Right atrium auricular region (tissue), 2 donors: ENCODE measurements around the gene PCARE. TPM values are rescaled to one million over a fixed set of nuclear protein-coding genes. Genes with fewer than 3 reads are reported as not detected.
A peak's percentile ranks its signal among the peaks of the same experiment; 100 is the strongest.

Source experiments
- DNase-seq: peaks from one replicate; pipeline ENCODE4 v3.0.0-alpha.2; 2019; ENCODE audit warnings: low spot score
- H3K27ac ChIP-seq, 2 donors: fragments of 200-600 bp; sonication (generic); 1 replicate in 1 of 2; 2 replicates in 1 of 2; pipeline ENCODE4 v1.5.1; 2016 to 2019
- H3K27me3 ChIP-seq, 2 donors: fragments of 200-600 bp; sonication (generic); one replicate each; pipeline versions ENCODE4 v1.5.1 to v1.6.0; 2017 to 2019
- H3K36me3 ChIP-seq: fragments of 200-600 bp; sonication (generic); one replicate; pipeline ENCODE4 v1.5.1; 2016
- H3K4me1 ChIP-seq, 2 donors: fragments of 200-600 bp; sonication (generic); one replicate each; pipeline versions ENCODE4 v1.5.1 to v1.6.0; 2017 to 2019
- H3K4me3 ChIP-seq, 2 donors: fragments of 200-600 bp; sonication (generic); 1 replicate in 1 of 2; 2 replicates in 1 of 2; pipeline ENCODE4 v1.5.1; 2017 to 2019; ENCODE audit warnings: mild to moderate bottlenecking in 1 of 2, moderate library complexity in 1 of 2
- H3K9me3 ChIP-seq, 2 donors: fragments of 200-600 bp; sonication (generic); one replicate each; pipeline ENCODE4 v1.5.1; 2019
- CTCF ChIP-seq, 2 donors: fragments of 200-600 bp; sonication (generic); IDR thresholded peaks; one replicate each; pipeline ENCODE4 v1.5.1; 2019; ENCODE audit warnings: antibody characterized with exemption in 2 of 2
- total RNA-seq, 2 donors: library from RNA; depleted of rRNA; stranded (reverse); fragments of >200 nt; gene quantifications; one replicate each; pipeline ENCODE4 v1.1.0, GENCODE V29; 2016

Gene PCARE
- total RNA-seq, 2 donors from 2014 or later = 0.79 to 2.2 TPM

- DNase-seq = peak; percentile 84
These were observed 41.8 kb upstream of the PCARE start for GRCh38 chr2:29115797-29116781.

GRCh38 chr2:29114946-29115609 lies 40.8 kb upstream of the PCARE start, which contains the start of gene CLIP4:
TSS of gene CLIP4 (plus strand) at chr2:29115415. CDS start at chr2:29121389, 5,974 bp downstream.
- Histone ChIP-seq H3K9me3 (no peaks in the 10 kb centered on the region), H3K27me3 (no peaks in the 10 kb centered on the region), H3K27ac (peak within 1 kb of the TSS; percentile 94 to 97), H3K4me3 (peak within 1 kb of the TSS; percentile 50 to 77), H3K4me1 (peaks cover 0 to 31% of the 10 kb centered on the region in 2 donors), H3K36me3 (no peaks in the 10 kb centered on the region)
- peak; percentile 70 for DNase-seq
- TF ChIP-seq CTCF (IDR thresholded peaks at IDR 0.05) = no peak

More at GRCh38 chr2:29115797-29116781, 41.8 kb upstream of the PCARE start:
- Histone ChIP-seq H3K9me3 (no peaks in the 10 kb centered on the region), H3K36me3 (no peaks in the 10 kb centered on the region), H3K27ac (peak overlapping the region; percentile 94 to 97), H3K27me3 (no peaks in the 10 kb centered on the region), H3K4me1 (peaks cover 0 to 38% of the 10 kb centered on the region in 2 donors), H3K4me3 (peak overlapping the region; percentile 50 to 77)
- no peak for TF ChIP-seq CTCF (IDR thresholded peaks at IDR 0.05)

- Histone ChIP-seq H3K4me3 (peak overlapping the region; percentile 50 to 77), H3K9me3 (no peaks in the 10 kb centered on the region), H3K27ac (peak overlapping the region; percentile 94 to 97), H3K36me3 (no peaks in the 10 kb centered on the region), H3K27me3 (no peaks in the 10 kb centered on the region), H3K4me1 (peaks cover 0 to 30% of the 10 kb centered on the region in 2 donors)
- no peak for TF ChIP-seq CTCF (IDR thresholded peaks at IDR 0.05)
- DNase-seq = no peak
These were observed 40.2 kb upstream of the PCARE start for GRCh38 chr2:29114586-29114945.

- no peaks in the 10 kb centered on the region for H3K27me3 ChIP-seq
- peak; percentile 81 for DNase-seq
- no peaks in the 10 kb centered on the region for H3K36me3 ChIP-seq
- no peak overlapping the region for H3K4me3 ChIP-seq
- TF ChIP-seq CTCF (IDR thresholded peaks at IDR 0.05) = no peak
- H3K9me3 ChIP-seq = no peaks in the 10 kb centered on the region
- H3K27ac ChIP-seq = peak overlapping the region; percentile 94 to 97
- H3K4me1 ChIP-seq = peaks cover 0 to 30% of the 10 kb centered on the region in 2 donors
These were observed 39.6 kb upstream of the PCARE start for GRCh38 chr2:29113891-29114321.

- Histone ChIP-seq H3K4me3 (no peak overlapping the region), H3K27ac (peak overlapping the region; percentile 94 to 97)
These were observed 38.8 kb upstream of the PCARE start for GRCh38 chr2:29113027-29113686.

More at GRCh38 chr2:29113027-29113686, 38.8 kb upstream of the PCARE start:
- no peaks in the 10 kb centered on the region for H3K9me3 ChIP-seq
- TF ChIP-seq CTCF (IDR thresholded peaks at IDR 0.05) = no peak
- H3K4me1 ChIP-seq = peaks cover 0 to 28% of the 10 kb centered on the region in 2 donors
- DNase-seq = no peak
- no peaks in the 10 kb centered on the region for H3K27me3 ChIP-seq
- no peaks in the 10 kb centered on the region for H3K36me3 ChIP-seq
